Gastroesophageal sphincter (tissue), 3 donors: ENCODE data around the gene USP31.

Experiments used
- CTCF ChIP-seq, 4 experiments: fragments of 200-600 bp in 2 of 4; fragments of 450-650 bp in 2 of 4; sonication (generic) in 1 of 4; IDR thresholded peaks; one replicate each; pipeline ENCODE4 v1.5.1; 2017 to 2019; ENCODE audit warnings: antibody characterized with exemption in 4 of 4, mild to moderate bottlenecking in 2 of 4, moderate library complexity in 2 of 4
- EP300 ChIP-seq: sonication (generic); formaldehyde crosslinking; IDR thresholded peaks from one replicate; pipeline ENCODE4 v1.6.1; 2017; ENCODE audit warnings: antibody characterized with exemption, mild to moderate bottlenecking
- POLR2A ChIP-seq, 2 donors: fragments of 450-650 bp; IDR thresholded peaks; one replicate each; pipeline ENCODE4 v1.6.1; 2017; ENCODE audit warnings: antibody characterized with exemption in 2 of 2, mild to moderate bottlenecking in 2 of 2, moderate library complexity in 1 of 2
- POLR2AphosphoS5 ChIP-seq: sonication (generic); formaldehyde crosslinking; IDR thresholded peaks from one replicate; pipeline ENCODE4 v1.6.1; 2017; ENCODE audit warnings: antibody characterized with exemption

- no peak for TF ChIP-seq EP300
- TF ChIP-seq CTCF (IDR thresholded peaks at IDR 0.05), result no peak
- TF ChIP-seq POLR2A (IDR thresholded peaks at IDR 0.05), result no peak
- TF ChIP-seq POLR2AphosphoS5, result no peak
Observed at GRCh38 chr16:23059433-23059832, 89.8 kb downstream of the USP31 start.
